Measurements from ENCODE around the gene LRRC70. TPM values are rescaled to one million over a fixed set of nuclear protein-coding genes. Genes with fewer than 3 reads are reported as not detected.

Gene LRRC70
- total and polyA plus RNA-seq, 3 donors from 2014 or later, result 4.9 to 9.9 (median 9.0) TPM

- H3K9me3 ChIP-seq, result no peaks in the 10 kb centered on the region
- no peaks in the 10 kb centered on the region for H3K36me3 ChIP-seq (ENCODE audit: low read depth, missing control alignments)
- no peak for DNase-seq
- no peaks in the 10 kb centered on the region for H3K4me1 ChIP-seq
- no peak overlapping the region for H3K4me3 ChIP-seq
- 89 to 93% methylated on average over 3 of the region's 3 CpGs for WGBS, 2 donors
- H3K27me3 ChIP-seq, result no peaks in the 10 kb centered on the region
- no peak for TF ChIP-seq CTCF (IDR thresholded peaks at IDR 0.05)
- TF ChIP-seq POLR2A (IDR thresholded peaks at IDR 0.05), result no peak
- H3K27ac ChIP-seq, result no peak overlapping the region
- intact Hi-C loops (cut with DNase I; ENCODE audit: low total_unique reads), result no loop called here
Observed at GRCh38 chr5:62594364-62594984, 15.9 kb downstream of the LRRC70 start.

- 92% methylated on average over 1 of the region's 1 CpG for WGBS, 2 donors
- H3K27ac ChIP-seq, result no peak overlapping the region
- DNase-seq, result no peak
- H3K4me1 ChIP-seq, result no peaks in the 10 kb centered on the region
- H3K4me3 ChIP-seq, result no peak overlapping the region
- TF ChIP-seq CTCF (IDR thresholded peaks at IDR 0.05) (no peak), POLR2A (IDR thresholded peaks at IDR 0.05) (no peak)
- intact Hi-C loops (cut with DNase I; ENCODE audit: low total_unique reads), result no loop called here
- H3K27me3 ChIP-seq, result no peaks in the 10 kb centered on the region
- H3K9me3 ChIP-seq, result no peaks in the 10 kb centered on the region
- H3K36me3 ChIP-seq (ENCODE audit: low read depth, missing control alignments), result no peaks in the 10 kb centered on the region
Observed at GRCh38 chr5:62596096-62596495, 17.5 kb downstream of the LRRC70 start.

GRCh38 chr5:62596691-62597090 is 18.1 kb downstream of the LRRC70 start:
- Histone ChIP-seq H3K27me3 (no peaks in the 10 kb centered on the region), H3K9me3 (no peaks in the 10 kb centered on the region), H3K27ac (no peak overlapping the region), H3K4me1 (no peaks in the 10 kb centered on the region), H3K4me3 (no peak overlapping the region), H3K36me3 (ENCODE audit: low read depth, missing control alignments) (no peaks in the 10 kb centered on the region)
- intact Hi-C loops (cut with DNase I; ENCODE audit: low total_unique reads), result no loop called here
- no peak for DNase-seq
- WGBS, 2 donors, result 96 to 97% methylated on average over 1 of the region's 1 CpG
- TF ChIP-seq POLR2A (IDR thresholded peaks at IDR 0.05), result no peak
- TF ChIP-seq CTCF (IDR thresholded peaks at IDR 0.05), result no peak

- intact Hi-C loops (cut with DNase I; ENCODE audit: low total_unique reads), result no loop called here
- TF ChIP-seq POLR2A (IDR thresholded peaks at IDR 0.05) (no peak), CTCF (IDR thresholded peaks at IDR 0.05) (no peak)
- Histone ChIP-seq H3K9me3 (no peaks in the 10 kb centered on the region), H3K36me3 (ENCODE audit: low read depth, missing control alignments) (no peaks in the 10 kb centered on the region), H3K4me1 (no peaks in the 10 kb centered on the region), H3K27me3 (no peaks in the 10 kb centered on the region), H3K4me3 (no peak overlapping the region), H3K27ac (no peak overlapping the region)
- 84 to 86% methylated on average over 2 of the region's 2 CpGs for WGBS, 2 donors
- DNase-seq, result no peak
Observed at GRCh38 chr5:62597314-62597713, 18.7 kb downstream of the LRRC70 start.

GRCh38 chr5:62600560-62601252 is 22.1 kb downstream of the LRRC70 start:
- H3K4me3 ChIP-seq, result no peak overlapping the region
- H3K36me3 ChIP-seq (ENCODE audit: low read depth, missing control alignments), result no peaks in the 10 kb centered on the region
- H3K27me3 ChIP-seq, result no peaks in the 10 kb centered on the region
- no peaks in the 10 kb centered on the region for H3K9me3 ChIP-seq
- 69 to 74% methylated on average over 3 of the region's 3 CpGs for WGBS, 2 donors
- no peaks in the 10 kb centered on the region for H3K4me1 ChIP-seq
- H3K27ac ChIP-seq, result no peak overlapping the region
- intact Hi-C loops (cut with DNase I; ENCODE audit: low total_unique reads), result no loop called here
- no peak for DNase-seq
- TF ChIP-seq POLR2A (IDR thresholded peaks at IDR 0.05), result no peak
- no peak for TF ChIP-seq CTCF (IDR thresholded peaks at IDR 0.05)

Measured in testis (tissue), 3 donors.